HEK293 (cell line): Measurements from ENCODE around the gene SLC10A1.

Experiments used
- CTCF ChIA-PET: fragments of 350-600 bp; formaldehyde crosslinking; extraction: SDS; loops from one replicate; lab custom pipeline; 2021; ENCODE audit warnings: antibody characterized with exemption; lab: Yijun Ruan, JAX
- POLR2A ChIA-PET: fragments of 300-600 bp; formaldehyde crosslinking; extraction: SDS; loops from one replicate; lab custom pipeline; 2020; ENCODE audit warnings: antibody characterized with exemption, inconsistent platforms; lab: Yijun Ruan, JAX
- H3K27ac ChIP-seq: fragments of 200-500 bp; sonication (Bioruptor generic); 2 replicates; pipeline ENCODE4 v1.5.1; 2014; ENCODE audit warnings: low read depth, low read length, control low read depth, inconsistent platforms; ENCODE audit errors: extremely low read depth
- H3K36me3 ChIP-seq, 2 experiments: fragments of 200-500 bp in 1 of 2; sonication (Bioruptor generic) in 1 of 2; 1 replicate in 1 of 2; 2 replicates in 1 of 2; pipeline ENCODE4 v1.5.1; 2014 to 2017; ENCODE audit warnings: inconsistent platforms in 2 of 2, low read length in 2 of 2; ENCODE audit not compliant: control insufficient read depth in 2 of 2, insufficient read depth in 1 of 2
- H3K4me1 ChIP-seq: fragments of 200-500 bp; sonication (Bioruptor generic); 2 replicates; pipeline ENCODE4 v1.5.1; 2014; ENCODE audit warnings: mild to moderate bottlenecking, low read length, inconsistent platforms; ENCODE audit not compliant: control insufficient read depth, insufficient read depth
- H3K4me3 ChIP-seq: 2 replicates; pipeline ENCODE4 v1.5.1; 2011; ENCODE audit warnings: low read depth, mild to moderate bottlenecking, control low read depth, low read length, moderate library complexity
- H3K9me3 ChIP-seq: fragments of 200-500 bp; sonication (Bioruptor generic); 2 replicates; pipeline ENCODE4 v1.5.1; 2014; ENCODE audit warnings: low read depth, low read length, inconsistent platforms; ENCODE audit not compliant: control insufficient read depth, insufficient read depth
- AEBP2 ChIP-seq: fragments of 450-650 bp; formaldehyde crosslinking; IDR thresholded peaks from 2 replicates; pipeline ENCODE4 v1.5.1; 2016; ENCODE audit warnings: missing biosample characterization, missing genetic modification characterization, borderline replicate concordance
- EGR2 ChIP-seq: fragments of 450-650 bp; formaldehyde crosslinking; IDR thresholded peaks from 2 replicates; pipeline ENCODE4 v1.5.1; 2016; ENCODE audit warnings: low read depth, missing biosample characterization, missing genetic modification characterization
- HIC1 ChIP-seq: fragments of 450-650 bp; formaldehyde crosslinking; IDR thresholded peaks from 2 replicates; pipeline ENCODE4 v1.5.1; 2016; ENCODE audit warnings: missing biosample characterization, missing genetic modification characterization
- INSM2 ChIP-seq: fragments of 450-650 bp; formaldehyde crosslinking; IDR thresholded peaks from 2 replicates; pipeline ENCODE4 v1.5.1; 2016; ENCODE audit warnings: missing biosample characterization, missing genetic modification characterization
- TSHZ1 ChIP-seq: fragments of 450-650 bp; formaldehyde crosslinking; IDR thresholded peaks from 2 replicates; pipeline ENCODE4 v1.5.1; 2016; ENCODE audit warnings: missing biosample characterization, missing genetic modification characterization, borderline replicate concordance
- ZFP69B ChIP-seq: fragments of 450-650 bp; formaldehyde crosslinking; IDR thresholded peaks from 2 replicates; pipeline ENCODE4 v1.5.1; 2016; ENCODE audit warnings: missing biosample characterization, missing genetic modification characterization
- ZNF148 ChIP-seq: fragments of 450-650 bp; formaldehyde crosslinking; IDR thresholded peaks from 2 replicates; pipeline ENCODE4 v1.5.0; 2017; ENCODE audit warnings: missing biosample characterization, missing genetic modification characterization, borderline replicate concordance
- ZNF19 ChIP-seq: fragments of 450-650 bp; formaldehyde crosslinking; IDR thresholded peaks from 2 replicates; pipeline ENCODE4; 2016; ENCODE audit warnings: missing biosample characterization, missing genetic modification characterization, low read depth
- ZNF324 ChIP-seq: fragments of 450-650 bp; formaldehyde crosslinking; IDR thresholded peaks from 2 replicates; pipeline ENCODE4 v1.5.1; 2016; ENCODE audit warnings: missing biosample characterization, missing genetic modification characterization
- ZNF335 ChIP-seq: fragments of 450-650 bp; formaldehyde crosslinking; conservative IDR thresholded peaks from 2 replicates; pipeline ENCODE4 v1.5.1; 2016; ENCODE audit warnings: missing biosample characterization, missing genetic modification characterization
- ZNF354C ChIP-seq: fragments of 450-650 bp; formaldehyde crosslinking; IDR thresholded peaks from 2 replicates; pipeline ENCODE4 v1.5.1; 2016; ENCODE audit warnings: missing biosample characterization, missing genetic modification characterization, low read depth, borderline replicate concordance
- ZNF433 ChIP-seq: fragments of 450-650 bp; formaldehyde crosslinking; IDR thresholded peaks from 2 replicates; pipeline ENCODE4 v1.5.1; 2016; ENCODE audit warnings: missing biosample characterization, missing genetic modification characterization, low read depth
- ZNF488 ChIP-seq: fragments of 450-650 bp; formaldehyde crosslinking; IDR thresholded peaks from 2 replicates; pipeline ENCODE4 v1.5.1; 2016; ENCODE audit warnings: missing biosample characterization, missing genetic modification characterization
- ZNF529 ChIP-seq: fragments of 450-650 bp; formaldehyde crosslinking; IDR thresholded peaks from 2 replicates; pipeline ENCODE4 v1.5.1; 2017; ENCODE audit warnings: missing genetic modification characterization, missing biosample characterization; ENCODE audit not compliant: insufficient replicate concordance
- ZNF561 ChIP-seq: fragments of 450-650 bp; IDR thresholded peaks from 2 replicates; pipeline ENCODE4 v1.5.1; 2018; ENCODE audit warnings: missing biosample characterization, missing genetic modification characterization, borderline replicate concordance
- ZNF610 ChIP-seq: fragments of 450-650 bp; formaldehyde crosslinking; IDR thresholded peaks from 2 replicates; pipeline ENCODE4 v1.5.1; 2016; ENCODE audit warnings: missing biosample characterization, missing genetic modification characterization, borderline replicate concordance
- ZNF670 ChIP-seq: fragments of 450-650 bp; formaldehyde crosslinking; IDR thresholded peaks from 2 replicates; pipeline ENCODE4 v1.5.1; 2016; ENCODE audit warnings: missing biosample characterization, missing genetic modification characterization, low read depth
- ZNF830 ChIP-seq: fragments of 450-650 bp; IDR thresholded peaks from 2 replicates; pipeline ENCODE4 v1.5.0; 2018; ENCODE audit warnings: missing biosample characterization, missing genetic modification characterization, low read depth, mild to moderate bottlenecking, moderate library complexity
- ZSCAN16 ChIP-seq: fragments of 450-650 bp; formaldehyde crosslinking; IDR thresholded peaks from 2 replicates; pipeline ENCODE4 v1.5.1; 2016; ENCODE audit warnings: missing biosample characterization, missing genetic modification characterization
- ZSCAN5A ChIP-seq: fragments of 450-650 bp; formaldehyde crosslinking; IDR thresholded peaks from 2 replicates; pipeline ENCODE4 v1.5.1; 2016; ENCODE audit warnings: missing biosample characterization, missing genetic modification characterization

SLC10A1 gene

GRCh38 chr14:69770559-69770958, 26.5 kb downstream of the SLC10A1 start:
- CTCF ChIA-PET, result no interaction called here

More at GRCh38 chr14:69770559-69770958, 26.5 kb downstream of the SLC10A1 start:
- Histone ChIP-seq H3K36me3 (peaks cover 71 to 79% of the 10 kb centered on the region in 2 experiments), H3K4me1 (no peaks in the 10 kb centered on the region; the same call in 1 of the 2 replicates)
- TF ChIP-seq ZNF354C (tag by site-specific recombination) (no peak), ZSCAN16 (tag by site-specific recombination) (no peak), ZNF19 (tag by site-specific recombination) (no peak), ZNF610 (no peak), INSM2 (tag by site-specific recombination) (no peak), HIC1 (no peak), ZFP69B (tag by site-specific recombination) (no peak), ZNF148 (tag by site-specific recombination) (no peak), ZNF324 (tag by site-specific recombination) (no peak), ZNF433 (no peak), AEBP2 (tag by site-specific recombination) (no peak), ZNF488 (tag by site-specific recombination) (no peak), TSHZ1 (tag by site-specific recombination) (no peak), ZNF561 (tag by site-specific recombination) (no peak), ZNF670 (tag by site-specific recombination) (no peak), ZNF830 (tag by site-specific recombination) (no peak), EGR2 (tag by site-specific recombination) (no peak), ZNF335 (tag by site-specific recombination) (no peak), ZSCAN5A (tag by site-specific recombination) (no peak), ZNF529 (tag by site-specific recombination) (no peak)
- TF ChIP-seq, all 188 proteins: peak for 0
- no peak overlapping the region for H3K27ac ChIP-seq
- H3K9me3 ChIP-seq, result no peaks in the 10 kb centered on the region
- H3K4me3 ChIP-seq, result no peak overlapping the region
- POLR2A ChIA-PET, result no interaction called here
